Heart left ventricle (tissue), 13 donors: ENCODE data around the gene RNU1-3.
"Not testable (repeated sequence)": the region's sequence is repeated elsewhere in the genome, so short reads cannot be mapped to it uniquely, and the experiment has no call there.

ENCODE experiments used
- POLR2A ChIP-seq, 2 donors: fragments of 450-650 bp; IDR thresholded peaks; one replicate each; pipeline ENCODE4 v1.6.1; 2017; ENCODE audit warnings: antibody characterized with exemption in 2 of 2, mild to moderate bottlenecking in 2 of 2, moderate library complexity in 2 of 2
- TF ChIP-seq, protein P1 (sequence below), 12 donors: fragments of 200-600 bp; sonication (generic) in 4 of 12; IDR thresholded peaks; one replicate each; pipeline versions ENCODE4 v1.5.0 to v1.8.0; 2018 to 2022; ENCODE audit warnings: antibody characterized with exemption in 12 of 12, mild to moderate bottlenecking in 5 of 12
- donor health status: ischemic (EF 13 %, LVEDD 7.1; RV severe dilation, severe dysfunction).
- donor health status: DM: no; HTN: yes; CAD: no.
- donor health status: DM: no; HTN: no; CAD: no.
- donor health status: ischemic (EF 25% LVEDD 6.9; RV normal size, moderate dysfunction).
- donor health status: ischemic (EF 25% LVEDD 5.7; RV mildly dilated, moderate dysfunction).
- donor health status: ischemic (EF 35%, LVEDD 5.7; RV mildly dilated, moderate dysfunction).
- donor health status: nonischemic (EF 11% LVEDD 7.7; RV severe dilation, severe dysfunction).
- donor health status: DM: yes; HTN: yes; CAD: no.
- donor health status: PGD.
- donor health status: ischemic (EF 29% LVEDD 5.4; RV normal size, mild dysfunction).
- donor health status: nonischemic (EF 23%, LVEDD 6.1; RV moderate dilation, normal function).

DNA sequence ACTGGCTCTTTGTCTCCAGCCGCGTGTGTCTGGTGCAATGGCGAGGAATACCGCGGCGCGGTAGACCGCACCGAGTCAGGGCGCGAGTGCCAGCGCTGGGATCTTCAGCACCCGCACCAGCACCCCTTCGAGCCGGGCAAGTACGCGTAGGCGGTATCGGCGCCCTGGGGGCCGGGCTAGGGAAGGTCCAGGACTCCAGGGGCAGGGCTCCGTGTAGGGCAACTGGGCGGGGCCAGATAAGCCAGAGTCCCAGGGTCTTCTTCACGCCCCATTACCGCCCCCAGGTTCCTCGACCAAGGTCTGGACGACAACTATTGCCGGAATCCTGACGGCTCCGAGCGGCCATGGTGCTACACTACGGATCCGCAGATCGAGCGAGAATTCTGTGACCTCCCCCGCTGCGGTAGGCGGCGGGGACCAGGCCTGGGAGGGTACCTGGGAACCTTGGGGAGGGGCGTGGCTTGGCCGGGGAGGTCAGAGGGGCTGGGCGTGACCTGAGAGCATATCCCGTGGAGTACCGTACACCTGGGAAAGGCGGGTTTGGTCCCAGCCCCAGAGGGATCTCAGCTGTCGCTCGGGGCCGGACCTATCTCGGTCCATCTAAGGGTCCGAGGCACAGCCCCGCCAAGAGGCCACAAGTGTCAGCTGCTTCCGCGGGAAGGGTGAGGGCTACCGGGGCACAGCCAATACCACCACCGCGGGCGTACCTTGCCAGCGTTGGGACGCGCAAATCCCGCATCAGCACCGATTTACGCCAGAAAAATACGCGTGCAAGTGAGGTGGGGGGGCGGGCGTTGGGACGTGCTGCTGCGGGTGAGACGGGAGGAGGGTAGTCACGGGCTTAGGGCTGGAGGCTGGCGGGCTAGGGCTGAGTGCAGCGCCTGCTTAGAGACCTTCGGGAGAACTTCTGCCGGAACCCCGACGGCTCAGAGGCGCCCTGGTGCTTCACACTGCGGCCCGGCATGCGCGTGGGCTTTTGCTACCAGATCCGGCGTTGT is 19.3 kb downstream of the RNU1-3 start:
- TF ChIP-seq, protein P1, sequence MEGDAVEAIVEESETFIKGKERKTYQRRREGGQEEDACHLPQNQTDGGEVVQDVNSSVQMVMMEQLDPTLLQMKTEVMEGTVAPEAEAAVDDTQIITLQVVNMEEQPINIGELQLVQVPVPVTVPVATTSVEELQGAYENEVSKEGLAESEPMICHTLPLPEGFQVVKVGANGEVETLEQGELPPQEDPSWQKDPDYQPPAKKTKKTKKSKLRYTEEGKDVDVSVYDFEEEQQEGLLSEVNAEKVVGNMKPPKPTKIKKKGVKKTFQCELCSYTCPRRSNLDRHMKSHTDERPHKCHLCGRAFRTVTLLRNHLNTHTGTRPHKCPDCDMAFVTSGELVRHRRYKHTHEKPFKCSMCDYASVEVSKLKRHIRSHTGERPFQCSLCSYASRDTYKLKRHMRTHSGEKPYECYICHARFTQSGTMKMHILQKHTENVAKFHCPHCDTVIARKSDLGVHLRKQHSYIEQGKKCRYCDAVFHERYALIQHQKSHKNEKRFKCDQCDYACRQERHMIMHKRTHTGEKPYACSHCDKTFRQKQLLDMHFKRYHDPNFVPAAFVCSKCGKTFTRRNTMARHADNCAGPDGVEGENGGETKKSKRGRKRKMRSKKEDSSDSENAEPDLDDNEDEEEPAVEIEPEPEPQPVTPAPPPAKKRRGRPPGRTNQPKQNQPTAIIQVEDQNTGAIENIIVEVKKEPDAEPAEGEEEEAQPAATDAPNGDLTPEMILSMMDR (IDR thresholded peaks at IDR 0.05), result not testable (repeated sequence)
- not testable (repeated sequence) for TF ChIP-seq POLR2A (IDR thresholded peaks at IDR 0.05)
